GM13976 (cell line): ENCODE data around the gene CATSPERB.
"Not testable (repeated sequence)": the region's sequence is repeated elsewhere in the genome, so short reads cannot be mapped to it uniquely, and the experiment has no call there.

Source experiments
- DNase-seq: peaks from one replicate; pipeline ENCODE4 v3.0.0; 2012; ENCODE audit warnings: low spot score
- in situ Hi-C: fragments of 300-500 bp; cut with MboI; formaldehyde crosslinking; loops from one replicate; pipeline ENCODE4 v1.12.0; 2022; ENCODE audit warnings: low sequenced_read_pairs, mixed read lengths, inconsistent platforms; ENCODE audit not compliant: unreplicated experiment
- TF ChIP-seq, protein P1 (sequence below): IDR thresholded peaks from 2 replicates; pipeline ENCODE4 v1.5.1; 2012; ENCODE audit warnings: borderline replicate concordance, mild to moderate bottlenecking; ENCODE audit not compliant: insufficient read depth; ENCODE audit errors: extremely low read depth, missing control alignments, control extremely low read depth

CATSPERB gene

DNA sequence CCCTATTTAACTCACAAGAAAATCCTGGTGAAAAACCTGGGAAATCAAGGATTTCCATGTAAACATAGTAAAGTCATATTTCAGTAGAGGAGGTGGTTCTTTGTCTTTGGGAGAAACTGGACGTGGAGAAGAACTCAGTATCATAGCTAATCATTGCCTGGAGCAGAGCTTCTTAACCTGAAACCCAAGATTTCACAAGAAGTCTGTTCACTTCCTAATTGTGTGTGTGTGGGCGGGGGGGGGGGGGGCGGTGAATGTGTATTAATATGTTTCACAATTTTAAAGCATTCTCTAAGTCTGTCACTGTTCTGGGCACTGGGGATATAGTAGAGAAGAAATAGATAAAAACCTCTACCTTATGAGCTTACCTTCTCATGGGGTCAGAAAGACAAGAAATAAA lies 125.0 kb downstream of the CATSPERB start:
- TF ChIP-seq, protein P1, sequence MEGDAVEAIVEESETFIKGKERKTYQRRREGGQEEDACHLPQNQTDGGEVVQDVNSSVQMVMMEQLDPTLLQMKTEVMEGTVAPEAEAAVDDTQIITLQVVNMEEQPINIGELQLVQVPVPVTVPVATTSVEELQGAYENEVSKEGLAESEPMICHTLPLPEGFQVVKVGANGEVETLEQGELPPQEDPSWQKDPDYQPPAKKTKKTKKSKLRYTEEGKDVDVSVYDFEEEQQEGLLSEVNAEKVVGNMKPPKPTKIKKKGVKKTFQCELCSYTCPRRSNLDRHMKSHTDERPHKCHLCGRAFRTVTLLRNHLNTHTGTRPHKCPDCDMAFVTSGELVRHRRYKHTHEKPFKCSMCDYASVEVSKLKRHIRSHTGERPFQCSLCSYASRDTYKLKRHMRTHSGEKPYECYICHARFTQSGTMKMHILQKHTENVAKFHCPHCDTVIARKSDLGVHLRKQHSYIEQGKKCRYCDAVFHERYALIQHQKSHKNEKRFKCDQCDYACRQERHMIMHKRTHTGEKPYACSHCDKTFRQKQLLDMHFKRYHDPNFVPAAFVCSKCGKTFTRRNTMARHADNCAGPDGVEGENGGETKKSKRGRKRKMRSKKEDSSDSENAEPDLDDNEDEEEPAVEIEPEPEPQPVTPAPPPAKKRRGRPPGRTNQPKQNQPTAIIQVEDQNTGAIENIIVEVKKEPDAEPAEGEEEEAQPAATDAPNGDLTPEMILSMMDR: no peak
- no peak for DNase-seq
- in situ Hi-C loops: no loop called here

DNA sequence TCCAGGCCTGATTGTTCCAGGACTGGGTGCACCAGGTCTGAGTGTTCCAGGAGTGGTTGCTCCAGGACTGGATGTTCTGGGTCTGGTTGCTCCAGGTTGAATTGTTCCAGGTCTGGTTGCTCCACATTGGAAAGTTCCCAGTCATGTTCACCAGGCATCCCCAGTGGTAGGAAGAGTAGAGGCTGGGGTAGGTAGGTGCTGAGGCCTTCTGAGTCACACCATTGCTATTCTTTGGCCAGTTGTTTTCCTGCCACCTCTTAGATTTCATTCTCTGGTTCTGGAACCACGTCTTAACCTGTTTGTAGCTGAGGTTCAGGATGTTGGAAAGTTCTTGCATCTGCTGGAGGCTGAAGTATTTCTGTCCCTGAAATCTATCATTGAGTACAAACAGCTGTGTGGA lies 127.3 kb downstream of the CATSPERB start:
- in situ Hi-C loops, DNase-seq: not testable (repeated sequence)

GRCh38 chr14:91599994-91600393 lies 131.9 kb downstream of the CATSPERB start:
- TF ChIP-seq, protein P1: no peak
- in situ Hi-C loops: no loop called here
- DNase-seq: no peak

GRCh38 chr14:91595736-91596135 lies 136.2 kb downstream of the CATSPERB start:
- TF ChIP-seq, protein P1: no peak
- in situ Hi-C loops: no loop called here
- no peak for DNase-seq

GRCh38 chr14:91593957-91594356 lies 137.9 kb downstream of the CATSPERB start:
- DNase-seq, in situ Hi-C loops: not testable (repeated sequence)

DNA sequence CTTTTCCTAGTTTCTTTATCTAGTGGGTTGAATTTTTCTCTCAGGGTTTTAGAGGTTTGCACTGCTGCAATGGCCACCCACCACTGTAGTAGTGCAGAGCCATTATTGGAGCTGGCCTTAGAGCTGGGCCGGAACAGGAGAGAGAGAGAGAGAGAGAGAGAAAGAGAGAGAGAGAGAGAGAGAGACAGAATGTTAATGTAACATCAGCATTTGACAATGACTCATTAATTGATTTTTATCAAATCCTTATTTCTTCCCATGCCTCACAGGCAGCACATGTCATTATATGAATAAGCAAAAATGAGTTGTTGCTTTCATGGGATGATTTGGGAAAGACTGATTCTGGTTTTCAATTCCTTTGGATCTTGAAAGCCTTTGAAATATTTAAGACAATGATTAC lies 145.5 kb downstream of the CATSPERB start:
- DNase-seq: no peak
- TF ChIP-seq, protein P1: no peak
- in situ Hi-C loops: no loop called here

- in situ Hi-C loops: no loop called here
- TF ChIP-seq, protein P1: no peak
- DNase-seq: no peak
Measured at GRCh38 chr14:91585856-91586255, 146.0 kb downstream of the CATSPERB start.

DNA sequence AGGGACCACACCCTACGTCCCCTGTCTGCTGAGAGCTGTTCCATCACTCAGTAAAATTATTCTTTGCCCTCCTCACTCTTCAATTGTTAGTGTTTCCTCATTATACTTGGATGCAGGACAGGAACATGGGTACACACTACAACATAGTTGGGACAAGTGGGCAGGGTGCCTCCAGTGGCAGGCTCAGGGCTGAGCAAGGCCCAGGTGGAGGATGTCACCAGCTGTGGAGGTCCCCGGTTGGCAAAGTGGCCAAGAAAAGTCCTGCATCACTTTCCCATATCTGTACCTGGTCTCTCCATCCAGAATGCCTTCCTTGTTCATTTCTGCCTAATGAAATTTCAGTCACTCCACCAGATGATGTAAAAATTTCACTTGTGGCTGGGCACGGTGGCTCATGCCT lies 149.1 kb downstream of the CATSPERB start:
- DNase-seq: no peak
- in situ Hi-C loops: no loop called here
- TF ChIP-seq, protein P1: no peak
